HL-60 (cell line): ENCODE results near the gene ZNF180.

Experiments used
- GABPA ChIP-seq: IDR thresholded peaks from 2 replicates; pipeline ENCODE4 v1.6.1; 2012; ENCODE audit warnings: low read depth
- POLR2AphosphoS5 ChIP-seq: IDR thresholded peaks from 2 replicates; pipeline ENCODE4 v1.6.1; 2012; ENCODE audit warnings: low read depth
- REST ChIP-seq: IDR thresholded peaks from 2 replicates; pipeline ENCODE4 v1.6.1; 2012; ENCODE audit warnings: low read depth; ENCODE audit not compliant: insufficient replicate concordance
- SPI1 ChIP-seq: IDR thresholded peaks from 2 replicates; pipeline ENCODE4 v1.6.1; 2012; ENCODE audit warnings: low read depth, mild to moderate bottlenecking, borderline replicate concordance
- TF ChIP-seq, protein P1 (sequence below): IDR thresholded peaks from one replicate; pipeline ENCODE4 v1.5.1; 2011; ENCODE audit warnings: low read length, control low read depth, inconsistent platforms; ENCODE audit not compliant: insufficient read depth

- TF ChIP-seq GABPA, result no peak
- TF ChIP-seq, protein P1, sequence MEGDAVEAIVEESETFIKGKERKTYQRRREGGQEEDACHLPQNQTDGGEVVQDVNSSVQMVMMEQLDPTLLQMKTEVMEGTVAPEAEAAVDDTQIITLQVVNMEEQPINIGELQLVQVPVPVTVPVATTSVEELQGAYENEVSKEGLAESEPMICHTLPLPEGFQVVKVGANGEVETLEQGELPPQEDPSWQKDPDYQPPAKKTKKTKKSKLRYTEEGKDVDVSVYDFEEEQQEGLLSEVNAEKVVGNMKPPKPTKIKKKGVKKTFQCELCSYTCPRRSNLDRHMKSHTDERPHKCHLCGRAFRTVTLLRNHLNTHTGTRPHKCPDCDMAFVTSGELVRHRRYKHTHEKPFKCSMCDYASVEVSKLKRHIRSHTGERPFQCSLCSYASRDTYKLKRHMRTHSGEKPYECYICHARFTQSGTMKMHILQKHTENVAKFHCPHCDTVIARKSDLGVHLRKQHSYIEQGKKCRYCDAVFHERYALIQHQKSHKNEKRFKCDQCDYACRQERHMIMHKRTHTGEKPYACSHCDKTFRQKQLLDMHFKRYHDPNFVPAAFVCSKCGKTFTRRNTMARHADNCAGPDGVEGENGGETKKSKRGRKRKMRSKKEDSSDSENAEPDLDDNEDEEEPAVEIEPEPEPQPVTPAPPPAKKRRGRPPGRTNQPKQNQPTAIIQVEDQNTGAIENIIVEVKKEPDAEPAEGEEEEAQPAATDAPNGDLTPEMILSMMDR, result no peak
- TF ChIP-seq POLR2AphosphoS5, result no peak
- no peak for TF ChIP-seq REST
- no peak for TF ChIP-seq SPI1
Observed at GRCh38 chr19:44499559-44499958, 763 bp downstream of the ZNF180 start.
